ENCODE measurements around the gene ADGRV1.

The ADGRV1 gene

GRCh38 chr5:91211997-91212713 is 653.6 kb downstream of the ADGRV1 start:
- Histone ChIP-seq H3K36me3 (ENCODE audit: control insufficient read depth, insufficient read depth, low read length) (no peaks in the 10 kb centered on the region), H3K4me3 (ENCODE audit: low read depth, low read length) (no peak overlapping the region), H3K9me3 (ENCODE audit: control insufficient read depth, insufficient read depth, low read length) (no peaks in the 10 kb centered on the region), H3K4me1 (ENCODE audit: control insufficient read depth, insufficient read depth, low read length) (no peaks in the 10 kb centered on the region), H3K9ac (ENCODE audit: low read depth, low read length) (no peak overlapping the region), H3K27me3 (ENCODE audit: control insufficient read depth, insufficient read depth, low read length) (no peaks in the 10 kb centered on the region)

DNA sequence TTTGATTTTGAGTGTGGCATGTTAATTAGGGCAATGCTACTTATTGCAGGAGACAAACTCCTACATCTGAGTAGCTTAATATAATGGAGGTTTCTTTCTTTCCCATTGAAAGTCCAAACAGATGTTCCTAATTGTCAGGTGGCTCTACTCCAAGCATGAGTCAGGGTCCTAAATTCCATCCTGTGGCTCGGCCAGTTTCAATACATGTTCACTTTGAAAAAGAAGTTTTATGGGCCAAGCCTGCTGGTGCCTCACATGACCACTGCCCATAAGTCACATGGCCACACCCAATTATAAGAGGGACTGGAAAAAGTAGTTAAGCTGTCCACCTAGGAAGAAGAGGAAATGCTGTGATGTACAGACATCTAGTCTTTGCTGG is 654.1 kb downstream of the ADGRV1 start:
- Histone ChIP-seq H3K27me3 (ENCODE audit: control insufficient read depth, insufficient read depth, low read length) (no peaks in the 10 kb centered on the region), H3K9ac (ENCODE audit: low read depth, low read length) (no peak overlapping the region), H3K36me3 (ENCODE audit: control insufficient read depth, insufficient read depth, low read length) (no peaks in the 10 kb centered on the region), H3K4me1 (ENCODE audit: control insufficient read depth, insufficient read depth, low read length) (no peaks in the 10 kb centered on the region), H3K9me3 (ENCODE audit: control insufficient read depth, insufficient read depth, low read length) (no peaks in the 10 kb centered on the region), H3K4me3 (ENCODE audit: low read depth, low read length) (no peak overlapping the region)

Data from iPS-15b (cell line).